A673 (cell line): ENCODE data around the gene SCNN1A. TPM values are rescaled to one million over a fixed set of nuclear protein-coding genes. Genes with fewer than 3 reads are reported as not detected.

ENCODE experiments used
- BruUV-seq: library from RNA; stranded (reverse); fragments of 400-500 nt; replicated peaks from 2 replicates; lab custom pipeline; 2021; lab: Mats Ljungman, UMichigan
- CTCF ChIA-PET: fragments of 300-600 bp; sonication (Branson Sonifier 250); formaldehyde crosslinking; loops from one replicate; lab custom pipeline; 2022; ENCODE audit warnings: antibody characterized with exemption; lab: Charles Lee
- POLR2A ChIA-PET: fragments of 300-600 bp; sonication (Branson Sonifier 250); formaldehyde crosslinking; loops from one replicate; lab custom pipeline; 2022; ENCODE audit warnings: antibody characterized with exemption; ENCODE audit not compliant: low non-redundant PET; lab: Charles Lee
- DNase-seq: peaks from one replicate; pipeline ENCODE4 v3.0.0-alpha.2; 2015; ENCODE audit warnings: low spot score
- H3K27ac ChIP-seq: fragments of 200-600 bp; sonication (generic); 2 replicates; pipeline ENCODE4 v1.5.1; 2016; ENCODE audit warnings: mixed run types, low read depth, mild to moderate bottlenecking, mixed read lengths, antibody characterized with exemption, low read length; ENCODE audit not compliant: poor library complexity, severe bottlenecking
- H3K27me3 ChIP-seq: fragments of 200-600 bp; sonication (generic); replicated peaks from 2 replicates; pipeline ENCODE4 v1.6.1; 2017; ENCODE audit warnings: mixed run types, low read depth, mild to moderate bottlenecking, mixed read lengths, antibody characterized with exemption, low read length; ENCODE audit not compliant: insufficient read depth, poor library complexity
- H3K36me3 ChIP-seq: fragments of 200-600 bp; sonication (generic); 2 replicates; pipeline ENCODE4 v1.6.1; 2016; ENCODE audit warnings: mixed run types, mild to moderate bottlenecking, mixed read lengths, antibody characterized with exemption, low read length; ENCODE audit not compliant: insufficient read depth, poor library complexity, severe bottlenecking
- H3K4me1 ChIP-seq: fragments of 200-600 bp; sonication (generic); 2 replicates; pipeline ENCODE4 v1.6.1; 2017; ENCODE audit warnings: mixed run types, mild to moderate bottlenecking, mixed read lengths, antibody characterized with exemption, low read length; ENCODE audit not compliant: insufficient read depth, poor library complexity, severe bottlenecking
- H3K4me3 ChIP-seq: fragments of 200-600 bp; sonication (generic); 2 replicates; pipeline ENCODE4 v1.5.1; 2016; ENCODE audit warnings: low read depth, mixed run types, mild to moderate bottlenecking, mixed read lengths, low read length; ENCODE audit not compliant: poor library complexity, severe bottlenecking
- H3K9me3 ChIP-seq: fragments of 200-600 bp; sonication (generic); 2 replicates; pipeline ENCODE4 v1.6.1; 2016; ENCODE audit warnings: mixed run types, low read depth, mild to moderate bottlenecking, mixed read lengths, antibody characterized with exemption, low read length; ENCODE audit not compliant: poor library complexity, severe bottlenecking
- CTCF ChIP-seq: fragments of 300-800, 200-600 bp; sonication (generic); conservative IDR thresholded peaks from 2 replicates; pipeline ENCODE4 v1.5.1; 2017; ENCODE audit warnings: low read depth, mild to moderate bottlenecking, antibody characterized with exemption, low read length, moderate library complexity, mixed read lengths
- EZH2 ChIP-seq: fragments of 200-600 bp; sonication (generic); IDR thresholded peaks from 2 replicates; pipeline ENCODE4 v1.6.1; 2017; ENCODE audit warnings: borderline replicate concordance, low read depth, mild to moderate bottlenecking, mixed read lengths, antibody characterized with exemption, low read length; ENCODE audit not compliant: poor library complexity, severe bottlenecking
- intact Hi-C: fragments of 100-400 bp; cut with micrococcal nuclease; formaldehyde crosslinking; loops from one replicate; pipeline ENCODE4 v1.10.0; 2022; ENCODE audit not compliant: unreplicated experiment
- total RNA-seq: library from RNA; stranded (reverse); gene quantifications from 2 replicates; pipeline ENCODE4 v1.2.3, GENCODE V29; 2021

Gene SCNN1A
- total RNA-seq, 1 experiment from 2014 or later, result not detected

GRCh38 chr12:6342140-6342889, 33.0 kb downstream of the SCNN1A start:
- ChIA-PET POLR2A (interaction anchor here (0.6 kb wide), 2 partner anchors 26 to 211 kb away, joined by 3 to 4 read pairs; no protein-coding TSS in a partner anchor), CTCF (no interaction called here)
- DNase-seq, result no peak
- Histone ChIP-seq H3K27me3 (no peaks in the 10 kb centered on the region), H3K27ac (peak overlapping the region; percentile 94), H3K4me1 (peaks cover 34% of the 10 kb centered on the region), H3K9me3 (no peaks in the 10 kb centered on the region), H3K36me3 (no peaks in the 10 kb centered on the region), H3K4me3 (peak overlapping the region; percentile 88)
- no TSS peak for BruUV-seq
- intact Hi-C loops, result no loop called here
- no peak for TF ChIP-seq EZH2
- no peak for TF ChIP-seq CTCF

- Histone ChIP-seq H3K27ac (peak within 1 kb of the TSS; percentile 94), H3K4me3 (peak within 1 kb of the TSS; percentile 88), H3K4me1 (peaks cover 41% of the 10 kb centered on the region), H3K27me3 (no peaks in the 10 kb centered on the region), H3K36me3 (no peaks in the 10 kb centered on the region), H3K9me3 (no peaks in the 10 kb centered on the region)
- intact Hi-C loops, result no loop called here
- no TSS peak for BruUV-seq
- DNase-seq, result peak; percentile 85
- POLR2A ChIA-PET, result interaction anchor here (0.6 kb wide), 2 partner anchors 25 to 212 kb away, joined by 3 to 4 read pairs; no protein-coding TSS in a partner anchor
- CTCF ChIA-PET, result no interaction called here
- TF ChIP-seq CTCF (no peak), EZH2 (no peak)
Observed at GRCh38 chr12:6341417-6342139, 33.8 kb downstream of the SCNN1A start, which contains the start of gene TNFRSF1A. Gene TNFRSF1A, minus strand, starts transcription at chr12:6342076. Its CDS starts 262 bp downstream, at chr12:6341814.

GRCh38 chr12:6340745-6341416, 34.5 kb downstream of the SCNN1A start:
- Histone ChIP-seq H3K27me3 (no peaks in the 10 kb centered on the region), H3K36me3 (no peaks in the 10 kb centered on the region), H3K27ac (peak overlapping the region; percentile 94), H3K4me1 (peaks cover 48% of the 10 kb centered on the region), H3K9me3 (no peaks in the 10 kb centered on the region), H3K4me3 (peak overlapping the region; percentile 88)
- TF ChIP-seq EZH2 (no peak), CTCF (no peak)
- DNase-seq, result no peak
- ChIA-PET POLR2A (no interaction called here), CTCF (interaction anchor here (0.6 to 1.0 kb wide), 2 partner anchors 20 to 229 kb away, joined by 3 to 4 read pairs; no protein-coding TSS in a partner anchor)
- intact Hi-C loops, result no loop called here
- TSS peak; percentile 51 for BruUV-seq
